ENCODE measurements around the gene ASIP.

Gene ASIP

GRCh38 chr20:34312544-34313217 is 71.5 kb downstream of the ASIP start:
- peak; percentile 70 for DNase-seq

GRCh38 chr20:34315236-34315635 is 74.0 kb downstream of the ASIP start:
- DNase-seq = no peak

- DNase-seq = no peak
These were observed 75.1 kb downstream of the ASIP start for GRCh38 chr20:34316196-34316814.

Measured in NCI-H446 treated with DMSO at 0.1 percent for 48 hours (cell line).